H1 (cell line): ENCODE data around the gene CDR2. TPM values are rescaled to one million over a fixed set of nuclear protein-coding genes. Genes with fewer than 3 reads are reported as not detected.

Experiments used
- CTCF ChIA-PET: fragments of 300-600 bp; sonication (Branson Sonifier 250); formaldehyde crosslinking; loops from one replicate; lab custom pipeline; 2021; ENCODE audit not compliant: partially characterized antibody; lab: Charles Lee
- POLR2A ChIA-PET: fragments of 300-600 bp; sonication (Branson Sonifier 250); formaldehyde crosslinking; loops from one replicate; lab custom pipeline; 2021; ENCODE audit warnings: inconsistent platforms; ENCODE audit not compliant: partially characterized antibody; lab: Charles Lee
- DNase-seq, 2 experiments: peaks; one replicate each; pipeline versions ENCODE4 v3.0.0 to v3.0.0-alpha.2; 2010 to 2022; ENCODE audit warnings: low spot score in 2 of 2, low read depth in 1 of 2, mixed read lengths in 1 of 2
- FAIRE-seq: peaks from 2 replicates; lab custom pipeline; 2011; peaks lifted over from hg19 to GRCh38; lab: Jason Lieb, UNC
- H2AFZ ChIP-seq: 2 replicates; pipeline ENCODE4 v1.8.1; 2012; ENCODE audit warnings: low read length, inconsistent platforms
- H2AK5ac ChIP-seq: 2 replicates; pipeline ENCODE4 v1.6.1; 2013; ENCODE audit warnings: low read depth, low read length
- H2BK120ac ChIP-seq: replicated peaks from 2 replicates; pipeline ENCODE3; 2013; ENCODE audit warnings: low read depth, low read length, inconsistent platforms
- H2BK12ac ChIP-seq: 2 replicates; pipeline ENCODE4 v1.6.1; 2013; ENCODE audit warnings: low read depth, low read length
- H2BK15ac ChIP-seq: 2 replicates; pipeline ENCODE4 v1.6.1; 2013; ENCODE audit warnings: low read length
- H2BK20ac ChIP-seq: 2 replicates; pipeline ENCODE4 v1.6.1; 2013; ENCODE audit warnings: low read length
- H2BK5ac ChIP-seq: 2 replicates; pipeline ENCODE4 v1.6.1; 2013; ENCODE audit warnings: low read depth, low read length
- H3K14ac ChIP-seq: 2 replicates; pipeline ENCODE4 v1.6.1; 2013; ENCODE audit warnings: inconsistent platforms; ENCODE audit not compliant: insufficient read length
- H3K18ac ChIP-seq: 2 replicates; pipeline ENCODE4 v1.6.1; 2013; ENCODE audit warnings: low read length; ENCODE audit errors: extremely low read depth
- H3K23ac ChIP-seq: 2 replicates; pipeline ENCODE4 v1.6.1; 2013; ENCODE audit warnings: inconsistent platforms; ENCODE audit not compliant: insufficient read length
- H3K23me2 ChIP-seq: 2 replicates; pipeline ENCODE4 v1.6.1; 2013; ENCODE audit warnings: low read depth, low read length
- H3K27ac ChIP-seq: 2 replicates; pipeline ENCODE4 v1.6.1; 2011; ENCODE audit warnings: low read depth, low read length, inconsistent platforms
- H3K27me3 ChIP-seq, 4 experiments: replicated peaks in 1 of 4; 1 replicate in 1 of 4; 2 replicates in 3 of 4; pipeline versions ENCODE4 v1.6.1 to v1.8.1; 2011 to 2013; ENCODE audit warnings: low read length in 3 of 4, mild to moderate bottlenecking in 3 of 4, inconsistent platforms in 2 of 4, mixed read lengths in 2 of 4, moderate library complexity in 1 of 4; ENCODE audit not compliant: control insufficient read depth in 3 of 4, insufficient read depth in 3 of 4; ENCODE audit errors: extremely low read depth in 1 of 4
- H3K36me3 ChIP-seq, 4 experiments: 2 replicates each; pipeline versions ENCODE4 v1.6.1 to v1.8.1; 2011 to 2013; ENCODE audit warnings: mild to moderate bottlenecking in 4 of 4, low read length in 3 of 4, moderate library complexity in 2 of 4, control low read depth in 1 of 4, inconsistent platforms in 1 of 4; ENCODE audit not compliant: insufficient read depth in 4 of 4, control insufficient read depth in 2 of 4
- H3K4ac ChIP-seq: replicated peaks from 2 replicates; pipeline ENCODE3; 2013; ENCODE audit warnings: low read length, low read depth, mixed read lengths, inconsistent platforms; ENCODE audit not compliant: insufficient read length
- H3K4me1 ChIP-seq, 4 experiments: replicated peaks in 1 of 4; 1 replicate in 1 of 4; 2 replicates in 3 of 4; pipeline versions ENCODE4 v1.6.1 to v1.8.1; 2011 to 2013; ENCODE audit warnings: low read length in 3 of 4, inconsistent platforms in 2 of 4, mixed read lengths in 1 of 4; ENCODE audit not compliant: insufficient read depth in 4 of 4, control insufficient read depth in 3 of 4
- H3K4me2 ChIP-seq, 2 experiments: 2 replicates each; pipeline versions ENCODE4 v1.6.1 to v1.8.1; 2011 to 2013; ENCODE audit warnings: low read depth in 2 of 2, low read length in 2 of 2, control low read depth in 1 of 2, inconsistent platforms in 1 of 2, mild to moderate bottlenecking in 1 of 2; ENCODE audit not compliant: insufficient read depth in 1 of 2
- H3K4me3 ChIP-seq, 4 experiments: fragments of 200-600, 300-600 bp in 1 of 4; sonication (generic), shearing (Covaris generic), sonication (Bioruptor Twin) in 1 of 4; 2 replicates each; pipeline versions ENCODE4 v1.5.1 to v1.8.1; 2011 to 2016; ENCODE audit warnings: low read length in 4 of 4, low read depth in 3 of 4, control low read depth in 2 of 4, inconsistent platforms in 2 of 4, mild to moderate bottlenecking in 2 of 4, mixed read lengths in 1 of 4, moderate library complexity in 1 of 4; ENCODE audit not compliant: insufficient read depth in 2 of 4; ENCODE audit errors: extremely low read depth in 1 of 4
- H3K56ac ChIP-seq: replicated peaks from 2 replicates; pipeline ENCODE3; 2013; ENCODE audit warnings: low read depth, mild to moderate bottlenecking, mixed read lengths, low read length, inconsistent platforms; ENCODE audit not compliant: insufficient read length
- H3K79me1 ChIP-seq: 2 replicates; pipeline ENCODE4 v1.6.1; 2013; ENCODE audit warnings: low read depth, low read length, control low read depth
- H3K79me2 ChIP-seq, 2 experiments: 2 replicates each; pipeline versions ENCODE4 v1.6.1 to v1.8.1; 2012 to 2013; ENCODE audit warnings: low read length in 2 of 2, mild to moderate bottlenecking in 2 of 2, inconsistent platforms in 1 of 2; ENCODE audit not compliant: insufficient read depth in 2 of 2, control insufficient read depth in 1 of 2
- H3K9ac ChIP-seq, 4 experiments: replicated peaks in 1 of 4; 1 replicate in 1 of 4; 2 replicates in 3 of 4; pipeline versions ENCODE4 v1.6.1 to v1.8.1; 2011 to 2013; ENCODE audit warnings: low read depth in 3 of 4, low read length in 3 of 4, control low read depth in 2 of 4, mild to moderate bottlenecking in 2 of 4, moderate library complexity in 2 of 4, inconsistent platforms in 1 of 4; ENCODE audit errors: extremely low read depth in 1 of 4
- H3K9me3 ChIP-seq, 2 experiments: 2 replicates each; pipeline versions ENCODE4 v1.6.1 to v1.8.1; 2012 to 2013; ENCODE audit warnings: mild to moderate bottlenecking in 2 of 2, moderate library complexity in 2 of 2, control low read depth in 1 of 2, inconsistent platforms in 1 of 2, low read depth in 1 of 2, low read length in 1 of 2, mixed read lengths in 1 of 2; ENCODE audit not compliant: insufficient read depth in 2 of 2
- H4K20me1 ChIP-seq, 2 experiments: replicated peaks in 1 of 2; 2 replicates each; pipeline versions ENCODE3 to v1.8.1; 2011 to 2013; ENCODE audit warnings: inconsistent platforms in 2 of 2, low read length in 2 of 2, mild to moderate bottlenecking in 1 of 2; ENCODE audit not compliant: insufficient read depth in 2 of 2, control insufficient read depth in 1 of 2
- H4K5ac ChIP-seq: 2 replicates; pipeline ENCODE4 v1.6.1; 2013; ENCODE audit warnings: low read length, low read depth, mixed read lengths, inconsistent platforms; ENCODE audit not compliant: insufficient read length
- H4K8ac ChIP-seq: 2 replicates; pipeline ENCODE4 v1.8.0; 2013; ENCODE audit warnings: mild to moderate bottlenecking, moderate library complexity, low read length, inconsistent platforms; ENCODE audit not compliant: insufficient read depth; ENCODE audit errors: extremely low read depth
- H4K91ac ChIP-seq: replicated peaks from 2 replicates; pipeline ENCODE3; 2013; ENCODE audit warnings: low read length, mixed read lengths, inconsistent platforms; ENCODE audit not compliant: insufficient read length
- ATF2 ChIP-seq: IDR thresholded peaks from 2 replicates; pipeline ENCODE4 v1.6.1; 2012; ENCODE audit warnings: low read length, inconsistent platforms
- ATF3 ChIP-seq: IDR thresholded peaks from 2 replicates; pipeline ENCODE4 v1.6.1; 2011; ENCODE audit warnings: low read depth, mild to moderate bottlenecking, low read length; ENCODE audit not compliant: insufficient read depth
- EGR1 ChIP-seq: IDR thresholded peaks from 2 replicates; pipeline ENCODE4 v1.6.1; 2011; ENCODE audit warnings: low read depth, low read length, borderline replicate concordance
- MAFK ChIP-seq: IDR thresholded peaks from 2 replicates; pipeline ENCODE4 v1.6.1; 2012; ENCODE audit warnings: low read depth, mild to moderate bottlenecking, improper control_type of control experiment, low read length
- PHF8 ChIP-seq: fragments of 200-600 bp; sonication (generic); conservative IDR thresholded peaks from 2 replicates; pipeline ENCODE4 v1.7.1; 2012; ENCODE audit warnings: low read depth, mild to moderate bottlenecking, inconsistent platforms, low read length, moderate library complexity
- RBBP5 ChIP-seq: IDR thresholded peaks from 2 replicates; pipeline ENCODE4 v1.7.1; 2012; ENCODE audit warnings: low read depth, mild to moderate bottlenecking, inconsistent platforms, low read length, moderate library complexity, borderline replicate concordance
- WGBS, 2 experiments: shearing (Covaris generic) in 1 of 2; methylation state at CpG; one replicate each; pipeline versions ENCODE4 v1.1.6 to v1.1.7; 2013 to 2015; ENCODE audit warnings: low lambda C conversion rate in 2 of 2, mixed read lengths in 2 of 2, inconsistent platforms in 1 of 2, low coverage in 1 of 2, missing lambda C conversion rate in 1 of 2; ENCODE audit not compliant: insufficient replicate concordance in 2 of 2, insufficient coverage in 1 of 2, insufficient read length in 1 of 2; ENCODE audit errors: extremely low coverage in 1 of 2, missing lambda C conversion rate in 1 of 2; 5-methylcytosine and 5-hydroxymethylcytosine counted together
- polyA plus RNA-seq, 7 experiments: library from polyadenylated mRNA; depleted of rRNA in 3 of 7; stranded (reverse) in 5 of 7; unstranded in 2 of 7; fragments of >200 nt in 5 of 7; fragments of 200-250 nt in 2 of 7; gene quantifications; 1 replicate in 5 of 7; 2 replicates in 1 of 7; 4 replicates in 1 of 7; pipeline versions ENCODE4 v1.2.1 to v1.2.3, GENCODE V29; 2011 to 2013; ENCODE audit warnings: missing spikeins in 2 of 7, mixed read lengths in 2 of 7
- total RNA-seq: library from RNA; stranded (reverse); fragmentation: NEBNext Ultra II Directional; extraction: Animal tissue kit (Norgen Biotek cat#: 25700); gene quantifications from 2 replicates; pipeline ENCODE4 v1.2.1, GENCODE V29; 2021
- TF ChIP-seq, protein P1 (sequence below), 3 experiments: IDR thresholded peaks; 1 replicate in 2 of 3; 2 replicates in 1 of 3; pipeline versions ENCODE4 v1.5.1 to v1.6.1; 2011; ENCODE audit warnings: low read length in 3 of 3, mild to moderate bottlenecking in 3 of 3, inconsistent platforms in 2 of 3, low read depth in 1 of 3, moderate library complexity in 1 of 3; ENCODE audit not compliant: insufficient read depth in 1 of 3; ENCODE audit errors: control extremely low read depth in 1 of 3
- TF ChIP-seq, protein P2 (sequence below): IDR thresholded peaks from 2 replicates; pipeline ENCODE4 v1.6.1; 2012; ENCODE audit warnings: inconsistent platforms

CDR2 gene
- total and polyA plus RNA-seq, 2 of the 8 experiments (the other 6 are each of a cell fraction or from before 2014, with no cell fraction given) = 16.3 to 34.9 TPM

DNA sequence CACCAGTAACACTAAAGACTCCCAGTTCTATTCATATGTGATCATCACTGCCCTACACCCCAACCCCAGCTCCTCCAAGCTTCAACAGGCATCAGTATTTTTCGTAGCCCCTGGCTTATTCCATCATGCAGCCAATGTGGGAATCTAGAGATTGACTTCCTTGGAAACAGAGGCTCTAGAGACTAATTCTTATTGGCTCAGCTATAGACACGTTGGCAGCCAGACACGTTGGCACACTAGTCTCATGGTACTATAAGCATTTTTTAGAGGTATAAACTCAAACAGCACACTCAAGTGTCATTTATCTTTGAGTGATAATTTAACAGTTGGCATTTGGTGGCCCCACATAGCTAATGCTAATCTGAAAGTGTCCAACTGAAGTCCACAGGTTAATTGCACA, 44.4 kb upstream of the CDR2 start:
- Histone ChIP-seq H3K27ac (no peak overlapping the region), H4K5ac (no peak overlapping the region), H3K23me2 (peaks cover 3% of the 10 kb centered on the region; the same call in 1 of the 2 replicates), H3K18ac (no peak overlapping the region), H2BK5ac (no peak overlapping the region), H2AFZ (no peak overlapping the region), H2BK12ac (no peak overlapping the region), H2BK120ac (no peak overlapping the region), H2AK5ac (no peak overlapping the region), H3K79me2 (no peaks in the 10 kb centered on the region), H4K8ac (no peak overlapping the region), H2BK20ac (no peak overlapping the region), H3K4me3 (no peak overlapping the region), H3K79me1 (no peaks in the 10 kb centered on the region), H4K20me1 (peaks cover 0 to 5% of the 10 kb centered on the region in 2 experiments), H3K4ac (no peak overlapping the region), H3K36me3 (peaks cover 0 to 6% (median 0%) of the 10 kb centered on the region in 4 experiments; a peak in 1 of 8 replicates), H3K4me2 (no peak overlapping the region), H3K9me3 (no peaks in the 10 kb centered on the region; a peak in 1 of 4 replicates), H3K23ac (no peak overlapping the region), H2BK15ac (no peak overlapping the region), H3K9ac (no peak overlapping the region), H3K27me3 (no peaks in the 10 kb centered on the region), H4K91ac (no peak overlapping the region), H3K14ac (no peak overlapping the region), H3K56ac (no peak overlapping the region), H3K4me1 (no peaks in the 10 kb centered on the region)
- 87% methylated on average over 3 of the region's 3 CpGs; no CpG with 5 or more reads in 1 of the 2 experiments for WGBS, 2 experiments
- ChIA-PET CTCF (interaction anchor here (1.1 kb wide), 2 partner anchors 38 to 69 kb away, joined by 3 read pairs; no protein-coding TSS in a partner anchor), POLR2A (interaction anchor here (1.7 kb wide), 1 partner anchor 46 kb away, joined by 4 read pairs; no protein-coding TSS in a partner anchor)
- peak in 1 of 2 experiments; percentile 3 for DNase-seq
- no peak for FAIRE-seq
- TF ChIP-seq, protein P1, sequence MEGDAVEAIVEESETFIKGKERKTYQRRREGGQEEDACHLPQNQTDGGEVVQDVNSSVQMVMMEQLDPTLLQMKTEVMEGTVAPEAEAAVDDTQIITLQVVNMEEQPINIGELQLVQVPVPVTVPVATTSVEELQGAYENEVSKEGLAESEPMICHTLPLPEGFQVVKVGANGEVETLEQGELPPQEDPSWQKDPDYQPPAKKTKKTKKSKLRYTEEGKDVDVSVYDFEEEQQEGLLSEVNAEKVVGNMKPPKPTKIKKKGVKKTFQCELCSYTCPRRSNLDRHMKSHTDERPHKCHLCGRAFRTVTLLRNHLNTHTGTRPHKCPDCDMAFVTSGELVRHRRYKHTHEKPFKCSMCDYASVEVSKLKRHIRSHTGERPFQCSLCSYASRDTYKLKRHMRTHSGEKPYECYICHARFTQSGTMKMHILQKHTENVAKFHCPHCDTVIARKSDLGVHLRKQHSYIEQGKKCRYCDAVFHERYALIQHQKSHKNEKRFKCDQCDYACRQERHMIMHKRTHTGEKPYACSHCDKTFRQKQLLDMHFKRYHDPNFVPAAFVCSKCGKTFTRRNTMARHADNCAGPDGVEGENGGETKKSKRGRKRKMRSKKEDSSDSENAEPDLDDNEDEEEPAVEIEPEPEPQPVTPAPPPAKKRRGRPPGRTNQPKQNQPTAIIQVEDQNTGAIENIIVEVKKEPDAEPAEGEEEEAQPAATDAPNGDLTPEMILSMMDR (IDR thresholded peaks at IDR 0.05; ENCODE audit: control extremely low read depth in 1 of 3, insufficient read depth in 1 of 3, low read depth in 1 of 3, low read length in 3 of 3) = no peak
- TF ChIP-seq MAFK (no peak), ATF3 (no peak), RBBP5 (no peak), PHF8 (no peak), ATF2 (no peak), EGR1 (no peak)
- TF ChIP-seq, protein P2, sequence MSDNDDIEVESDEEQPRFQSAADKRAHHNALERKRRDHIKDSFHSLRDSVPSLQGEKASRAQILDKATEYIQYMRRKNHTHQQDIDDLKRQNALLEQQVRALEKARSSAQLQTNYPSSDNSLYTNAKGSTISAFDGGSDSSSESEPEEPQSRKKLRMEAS = no peak
